Stimulated activated CD8-positive, alpha-beta memory T cell treated with anti-CD3 and anti-CD28 coated beads, Interleukin-2, amount 100 ng/mL, for 48 hours (primary cell): ENCODE measurements around the gene NTN4.
A peak's percentile ranks its signal among the peaks of the same experiment; 100 is the strongest.
"Not testable (repeated sequence)": the region's sequence is repeated elsewhere in the genome, so short reads cannot be mapped to it uniquely, and the experiment has no call there.

ENCODE experiments used
- DNase-seq, 2 donors: peaks; one replicate each; pipeline ENCODE4 v3.0.0-alpha.2; 2020; ENCODE audit warnings: low read depth in 2 of 2

NTN4 gene

DNA sequence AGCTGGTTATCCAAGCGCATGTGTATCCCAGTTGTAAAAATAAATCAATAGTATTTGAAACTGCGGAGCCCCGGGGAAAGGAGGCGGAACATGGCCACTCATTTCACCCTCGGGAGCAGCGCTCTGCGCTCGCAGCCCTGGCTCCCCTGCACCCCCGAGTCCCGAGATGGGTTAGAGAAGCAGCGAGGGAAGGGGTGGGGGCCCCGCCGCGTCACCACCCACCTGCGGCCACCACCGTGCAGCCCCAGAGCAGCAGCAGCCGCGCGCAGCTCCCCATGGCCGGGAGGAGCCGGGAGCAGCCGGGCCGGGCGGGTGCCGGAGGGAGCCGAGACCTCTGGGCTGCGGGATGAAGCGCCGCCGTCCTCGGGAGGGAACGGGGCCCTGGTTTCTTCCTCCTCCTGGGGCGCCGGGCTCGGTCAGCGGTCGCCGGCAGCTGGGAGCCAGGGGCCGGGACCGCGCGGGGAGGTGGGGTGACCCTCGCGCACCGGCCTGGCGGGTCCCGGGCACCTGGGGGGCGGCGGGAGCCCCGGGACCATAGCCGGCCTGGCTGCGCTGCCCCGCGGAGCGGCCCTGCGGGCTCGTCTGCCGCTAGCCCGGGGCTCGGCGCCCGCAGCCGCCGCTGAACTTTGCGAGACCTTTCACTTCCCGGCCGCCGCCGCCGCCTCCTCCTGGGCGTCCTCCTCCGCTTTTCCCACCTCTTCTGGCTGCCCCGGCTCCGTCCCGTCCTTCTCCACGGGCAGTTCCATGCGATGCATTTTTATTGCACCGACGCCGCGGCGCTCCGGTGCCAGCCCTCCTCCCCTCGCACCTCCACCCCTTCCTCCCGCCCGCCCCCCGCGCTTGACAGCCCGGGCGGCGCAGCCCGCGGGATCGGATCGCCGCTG is at the start of gene NTN4:
NTN4 (minus strand) TSS at position 732 of the 884 bp plus-strand sequence; CDS start at position 277, 455 bp downstream.
- peak; percentile 10 to 12 for DNase-seq

GRCh38 chr12:95838125-95838524 is 47.6 kb upstream of the NTN4 start:
- DNase-seq, result no peak

DNA sequence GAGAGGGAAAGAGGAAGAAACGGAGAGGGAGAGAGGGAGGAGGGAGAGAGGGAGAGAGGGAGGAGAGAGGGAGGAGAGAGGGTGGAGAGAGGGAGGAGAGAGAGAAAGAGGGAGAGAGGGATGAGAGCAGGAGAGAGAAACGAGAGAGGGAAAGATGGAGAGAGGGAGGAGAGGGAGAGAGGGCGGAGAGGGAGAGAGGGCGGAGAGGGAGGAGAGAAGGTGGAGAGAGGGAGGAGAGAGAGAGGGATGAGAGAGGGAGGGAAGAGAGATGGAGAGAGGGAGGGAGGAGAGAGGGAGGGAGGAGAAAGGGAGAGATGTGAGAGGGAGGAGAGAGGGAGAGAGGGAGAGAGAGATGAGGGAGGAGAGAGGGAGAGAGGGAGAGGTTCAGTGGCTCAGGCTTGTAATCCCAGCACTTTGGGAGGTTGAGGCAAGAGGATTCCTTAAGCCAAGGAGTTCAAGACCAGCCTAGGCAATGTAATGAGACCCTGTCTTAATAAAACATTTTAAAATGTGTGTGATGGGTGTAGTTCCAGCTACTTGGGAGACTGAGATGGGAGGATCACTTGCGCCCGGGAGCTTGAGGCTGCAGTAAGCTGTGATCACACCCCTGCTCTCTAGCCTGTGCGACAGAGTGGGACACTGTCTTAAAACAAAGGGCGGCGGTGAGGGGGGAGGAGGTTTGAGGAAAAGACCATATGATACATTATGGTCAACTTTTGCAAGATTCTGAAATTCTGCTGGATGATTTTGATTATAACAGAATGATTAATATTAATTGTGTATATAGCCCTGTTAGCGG is 46.9 kb upstream of the NTN4 start:
- no peak for DNase-seq

DNA sequence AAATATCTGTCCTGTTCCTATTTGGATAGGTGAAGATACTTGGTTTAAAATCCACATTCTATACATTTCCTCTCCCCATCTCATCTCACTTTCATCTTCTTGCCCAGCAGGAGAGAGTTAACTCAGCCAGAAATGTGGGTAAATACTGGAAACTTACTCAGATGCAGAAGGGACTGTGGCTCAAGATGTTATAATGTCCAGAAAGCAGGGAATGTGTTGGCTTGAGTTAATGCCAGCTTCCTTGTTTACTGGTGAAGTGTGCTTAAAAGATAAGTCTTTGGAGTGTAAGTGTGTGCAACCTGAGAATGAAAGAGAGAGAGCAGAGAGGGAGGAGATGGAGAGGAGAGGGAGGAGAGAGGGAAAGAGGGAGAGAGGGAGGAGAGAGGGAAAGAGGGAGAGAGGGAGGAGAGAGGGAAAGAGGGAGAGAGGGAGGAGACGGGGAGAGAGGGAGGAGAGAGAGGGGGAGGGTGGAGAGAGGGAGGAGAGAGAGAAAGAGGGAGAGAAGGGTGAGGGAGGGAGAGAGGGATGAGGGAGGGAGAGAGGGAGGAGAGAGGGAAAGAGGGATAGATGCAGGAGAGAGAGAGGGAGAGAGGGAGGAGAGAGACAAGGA is 46.2 kb upstream of the NTN4 start:
- no peak for DNase-seq

- DNase-seq, result no peak
These were observed 45.6 kb upstream of the NTN4 start for GRCh38 chr12:95836185-95836609.

DNA sequence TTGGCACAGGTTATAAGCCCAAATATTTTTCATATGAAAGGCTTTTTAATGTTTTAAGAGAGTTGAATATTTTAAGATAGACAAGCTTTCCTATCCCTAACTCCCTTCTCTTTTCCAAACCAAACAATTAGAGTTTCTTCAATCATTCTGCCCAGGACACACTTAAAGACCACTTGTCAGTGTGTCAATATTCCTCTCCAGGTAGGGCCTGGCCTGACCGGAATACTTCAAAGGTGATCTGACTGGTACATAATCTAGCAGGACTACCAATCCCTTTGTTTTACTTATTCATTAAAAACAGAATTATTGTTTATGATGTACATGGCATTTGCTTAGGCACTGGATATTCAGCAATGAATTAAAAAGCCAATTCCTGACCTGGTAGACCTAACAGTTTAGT is 44.0 kb upstream of the NTN4 start:
- DNase-seq, result no peak

- DNase-seq, result no peak
These were observed 39.9 kb upstream of the NTN4 start for GRCh38 chr12:95830335-95831089.

- no peak for DNase-seq
These were observed 38.8 kb upstream of the NTN4 start for GRCh38 chr12:95829395-95829794.

GRCh38 chr12:95820096-95820703 is 29.6 kb upstream of the NTN4 start:
- DNase-seq, result no peak

GRCh38 chr12:95815632-95816212 is 25.2 kb upstream of the NTN4 start:
- no peak for DNase-seq

DNA sequence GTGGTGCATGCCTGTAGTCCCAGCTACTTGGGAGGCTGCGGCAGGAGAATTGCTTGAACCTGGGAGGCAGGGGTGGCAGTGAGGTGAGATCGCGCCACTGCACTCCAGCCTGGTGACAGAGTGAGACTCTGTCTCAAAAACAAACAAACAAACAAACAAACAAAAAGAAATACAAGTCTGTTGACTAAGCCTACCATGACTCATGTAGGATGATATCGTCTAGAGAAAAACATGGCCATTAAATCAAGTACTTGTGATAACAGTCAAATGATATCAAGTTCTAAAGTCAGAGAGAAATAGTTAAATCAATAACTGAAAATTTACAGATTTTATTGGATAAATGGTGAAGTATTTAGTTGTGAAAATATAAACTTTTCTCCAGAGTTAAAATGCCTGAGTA is 21.6 kb upstream of the NTN4 start:
- not testable (repeated sequence) for DNase-seq

GRCh38 chr12:95810411-95810810 is 19.8 kb upstream of the NTN4 start:
- no peak for DNase-seq

DNA sequence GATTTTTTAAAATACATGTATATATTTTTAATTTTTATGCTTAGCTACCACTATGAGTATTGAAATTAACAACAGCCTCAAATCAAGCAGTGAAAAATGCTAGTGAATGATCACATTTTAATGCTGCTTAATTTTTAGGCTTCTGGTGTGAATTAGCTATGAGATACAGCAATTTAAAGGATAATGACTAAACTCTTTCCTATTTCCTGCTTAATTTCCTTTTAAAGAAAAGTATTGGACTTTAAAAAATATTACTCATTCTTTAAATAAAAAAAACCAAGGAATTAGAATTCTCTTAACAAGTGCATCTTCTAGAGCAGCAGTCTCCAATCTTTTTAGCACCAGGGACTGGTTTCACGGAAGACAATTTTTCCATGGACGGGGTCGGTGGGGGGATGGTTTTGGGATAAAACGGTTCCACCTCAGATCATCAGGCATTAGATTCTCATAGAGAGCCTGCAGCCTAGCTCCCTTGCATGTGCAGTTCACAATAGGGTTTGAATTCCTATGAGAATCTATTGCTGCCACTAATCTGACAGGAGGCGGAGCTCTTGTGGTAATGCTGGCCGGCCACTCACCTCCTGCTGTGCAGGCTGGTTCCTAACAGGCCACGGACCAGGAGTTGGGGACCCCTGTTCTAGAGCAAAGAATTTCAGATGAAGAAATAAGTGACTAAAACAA is 18.6 kb upstream of the NTN4 start:
- no peak for DNase-seq

DNA sequence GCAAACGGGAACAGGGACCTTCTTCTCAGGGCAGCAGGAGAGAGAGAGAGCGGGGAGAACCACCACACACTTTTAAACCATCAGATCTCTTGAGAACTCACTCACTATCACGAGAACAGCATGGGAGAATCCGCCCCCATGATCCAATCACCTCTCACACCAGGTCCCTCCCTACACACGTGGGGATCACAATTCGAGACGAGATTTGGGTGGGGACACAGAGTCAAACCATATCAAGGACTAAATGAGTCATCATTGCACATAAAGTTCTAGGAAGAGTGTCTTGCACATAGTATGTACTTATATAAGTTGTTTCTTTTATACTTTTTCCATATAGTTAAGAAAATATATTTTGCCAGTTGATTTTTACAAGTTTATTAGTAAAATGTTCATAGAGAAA is 17.6 kb upstream of the NTN4 start:
- DNase-seq, result no peak

DNA sequence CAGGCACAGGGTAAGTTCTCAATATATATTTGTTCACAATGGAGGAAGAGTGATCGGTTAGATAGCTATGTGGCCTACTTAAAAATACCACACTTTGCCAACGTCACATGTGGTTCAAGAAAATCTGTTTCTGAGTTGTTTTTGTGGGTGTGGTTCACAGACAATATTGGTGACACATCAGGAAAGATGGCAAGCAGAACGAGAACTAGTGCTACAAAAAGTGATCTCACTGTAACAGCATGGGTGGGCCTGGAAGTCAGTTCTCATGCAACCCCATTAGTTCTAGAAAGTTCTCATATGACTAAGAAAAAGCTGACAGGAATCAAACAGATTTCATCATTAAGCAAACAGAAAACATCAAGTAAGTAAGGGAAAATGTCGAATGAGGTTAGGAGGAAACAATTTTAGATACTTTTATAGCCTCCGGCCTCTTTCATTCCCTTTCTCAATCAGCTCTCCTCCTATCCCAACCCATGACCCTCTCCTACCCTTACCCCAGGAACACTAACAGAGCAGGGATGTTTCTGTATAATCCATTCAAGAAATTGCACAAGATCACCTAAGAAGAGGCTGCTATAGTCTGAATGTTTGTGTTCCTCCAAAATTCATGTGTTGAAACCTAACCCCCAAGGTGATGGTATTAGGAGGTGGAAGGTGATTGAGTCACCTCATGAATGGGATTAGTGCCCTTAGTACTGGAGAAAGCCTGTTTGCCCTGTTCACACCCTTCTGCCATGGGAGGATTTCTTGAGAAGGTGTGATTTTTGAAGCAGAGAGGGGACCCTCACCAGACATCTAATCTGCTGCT is 15.5 kb upstream of the NTN4 start:
- DNase-seq, result no peak

DNA sequence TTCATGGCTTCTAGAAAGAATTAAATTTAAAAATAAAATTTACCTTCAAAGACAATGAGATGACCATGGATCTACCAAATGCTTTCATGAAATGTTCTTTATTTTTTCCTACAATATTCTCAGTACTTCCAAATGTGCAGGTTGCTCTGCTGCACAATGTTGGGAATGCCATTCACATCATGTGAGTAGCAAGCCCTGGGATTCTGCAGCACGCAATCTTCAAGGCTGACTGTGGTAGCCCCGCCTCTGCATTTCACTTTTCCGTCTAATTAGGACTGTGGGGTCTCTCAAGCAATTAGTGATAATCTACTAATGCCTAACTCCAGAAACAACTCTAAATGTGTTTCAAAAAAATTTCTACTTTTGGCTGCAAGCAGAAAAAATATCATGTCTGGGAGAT is 13.7 kb upstream of the NTN4 start:
- no peak for DNase-seq

- no peak for DNase-seq
These were observed 13.3 kb upstream of the NTN4 start for GRCh38 chr12:95803817-95804216.

GRCh38 chr12:95802482-95803270 is 12.1 kb upstream of the NTN4 start:
- no peak for DNase-seq

GRCh38 chr12:95796982-95797289 is 6.4 kb upstream of the NTN4 start:
- DNase-seq, result no peak
